ENCODE results near the gene SFMBT2. TPM values are rescaled to one million over a fixed set of nuclear protein-coding genes. Genes with fewer than 3 reads are reported as not detected.

SFMBT2 gene
- total and polyA plus RNA-seq, 10 of the 15 experiments (the other 5 are each of a cell fraction or from before 2014, with no cell fraction given), result 2.8 to 29.6 (median 15.1) TPM

DNA sequence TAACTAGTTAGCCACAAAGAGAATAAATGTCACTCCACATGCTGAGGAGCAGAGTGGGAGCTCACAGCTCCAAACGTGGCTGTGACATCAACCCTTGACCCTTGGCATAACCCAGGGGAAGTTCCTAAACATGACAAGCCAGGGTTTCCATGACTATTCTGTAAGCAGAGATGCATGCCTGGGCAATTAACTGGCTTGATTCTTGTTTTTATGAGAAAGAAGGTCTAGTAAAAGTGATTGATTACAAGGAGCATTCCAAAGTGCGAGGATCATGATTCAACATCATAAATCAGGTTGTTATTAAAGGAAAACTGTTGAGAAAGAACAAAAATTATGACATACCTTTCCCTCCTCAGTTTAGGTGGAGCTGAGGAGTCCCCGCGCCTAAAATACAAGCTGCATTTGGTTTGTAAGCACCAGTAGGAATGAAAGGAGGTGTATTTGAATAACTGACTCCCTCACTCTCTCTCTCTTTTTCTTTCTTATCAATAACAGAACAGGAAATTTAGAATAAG is 108.4 kb downstream of the SFMBT2 start:
- RAD21 ChIA-PET (ENCODE audit: unreplicated experiment), result no interaction called here
- no peak for DNase-seq (ENCODE audit: low read depth, low spot score)
- Histone ChIP-seq H3K4me2 (ENCODE audit: control insufficient read depth, insufficient read depth) (no peak overlapping the region), H3K9ac (ENCODE audit: control insufficient read depth, insufficient read depth, low read length) (no peak overlapping the region), H3K27ac (ENCODE audit: control insufficient read depth, insufficient read depth) (no peak overlapping the region), H3K27me3 (replicated peaks in 1 of 2; ENCODE audit: control insufficient read depth in 2 of 2, insufficient read depth in 2 of 2, low read length in 1 of 2) (no peaks in the 10 kb centered on the region), H4K20me1 (ENCODE audit: control insufficient read depth, insufficient read depth) (no peaks in the 10 kb centered on the region; the same call in 1 of the 2 replicates), H3K4me3 (no peak overlapping the region), H2AFZ (ENCODE audit: control insufficient read depth, low read depth, low read length) (no peak overlapping the region), H3K9me3 (replicated peaks; ENCODE audit: control insufficient read depth, insufficient read depth, low read length) (peaks cover 9% of the 10 kb centered on the region), H3K4me1 (ENCODE audit: control insufficient read depth, insufficient read depth, low read length) (peaks cover 5% of the 10 kb centered on the region; the same call in 1 of the 2 replicates), H3K79me2 (ENCODE audit: control insufficient read depth, insufficient read depth, low read length) (peaks cover 55% of the 10 kb centered on the region), H3K36me3 (ENCODE audit: control insufficient read depth in 2 of 2, insufficient read depth in 2 of 2, low read length in 1 of 2) (peaks cover 11 to 20% of the 10 kb centered on the region in 2 experiments)
- CTCF ChIA-PET, result interaction anchor here (0.5 to 1.7 kb wide), 2 partner anchors 17 to 331 kb away, joined by 3 to 4 read pairs; no protein-coding TSS in a partner anchor
- 71% methylated on average over 4 of the region's 4 CpGs for WGBS (ENCODE audit: insufficient coverage, insufficient replicate concordance, low lambda C conversion rate, missing lambda C conversion rate)
- in situ Hi-C loops (cut with MboI), result no loop called here
- SMC1A ChIA-PET (ENCODE audit: uncharacterized antibody, unreplicated experiment), result no interaction called here
- 0 out of 2 replicates have a peak, but pooled peaks have one; percentile 9 for TF ChIP-seq NR2C1 (IDR thresholded peaks at IDR 0.05)
- no peak for TF ChIP-seq ZSCAN29 (IDR thresholded peaks at IDR 0.05)
- peak; percentile 51 for ATAC-seq
- FAIRE-seq, result no peak
- no TSS peak for BruUV-seq (replicated peaks)
- intact Hi-C loops (cut with micrococcal nuclease; ENCODE audit: unreplicated experiment), result no loop called here
- POLR2A ChIA-PET, result interaction anchor here (0.6 kb wide), 1 partner anchor 147 kb away, joined by 6 read pairs; no protein-coding TSS in a partner anchor

DNA sequence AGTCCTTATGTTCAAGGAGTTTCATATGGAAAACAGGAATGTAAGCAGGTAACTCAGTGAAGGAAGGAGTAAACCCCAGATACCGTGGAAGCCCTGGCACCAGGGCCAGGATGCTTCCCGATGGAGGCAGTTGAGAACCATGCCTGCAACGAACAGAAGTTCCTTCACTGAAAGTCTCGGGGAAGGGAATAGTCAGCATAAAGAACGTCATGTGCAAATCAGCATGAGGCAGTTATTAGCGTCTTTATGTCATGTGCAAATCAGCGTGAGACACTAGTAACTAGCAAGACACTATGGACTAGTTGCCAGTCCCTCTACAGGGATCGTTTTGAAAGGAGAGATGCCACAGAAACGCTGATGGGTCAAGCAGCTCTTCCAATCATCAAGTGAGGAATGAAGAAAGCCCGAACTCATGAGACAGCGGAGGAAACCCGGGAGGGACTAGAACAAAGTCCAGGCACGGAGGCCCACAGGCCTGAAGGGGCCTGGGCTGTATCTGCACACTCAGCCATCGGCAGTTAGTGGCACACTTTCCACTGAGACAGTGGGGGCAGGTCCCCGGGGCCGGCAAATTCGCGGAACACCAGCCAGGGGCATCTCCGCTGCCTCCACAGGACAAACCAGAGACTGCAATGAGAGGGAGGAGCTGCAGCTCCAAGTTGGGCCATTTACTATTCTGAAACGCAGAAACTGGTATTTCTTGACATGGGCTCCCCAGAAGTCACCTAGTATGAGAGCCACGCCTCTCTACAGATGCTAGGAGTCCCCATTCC is 109.6 kb downstream of the SFMBT2 start:
- Histone ChIP-seq H3K9me3 (replicated peaks; ENCODE audit: control insufficient read depth, insufficient read depth, low read length) (peaks cover 8% of the 10 kb centered on the region), H2AFZ (ENCODE audit: control insufficient read depth, low read depth, low read length) (no peak overlapping the region), H3K4me3 (no peak overlapping the region), H3K9ac (ENCODE audit: control insufficient read depth, insufficient read depth, low read length) (no peak overlapping the region), H3K27me3 (replicated peaks in 1 of 2; ENCODE audit: control insufficient read depth in 2 of 2, insufficient read depth in 2 of 2, low read length in 1 of 2) (no peaks in the 10 kb centered on the region), H3K36me3 (ENCODE audit: control insufficient read depth in 2 of 2, insufficient read depth in 2 of 2, low read length in 1 of 2) (peaks cover 16 to 22% of the 10 kb centered on the region in 2 experiments), H3K4me1 (ENCODE audit: control insufficient read depth, insufficient read depth, low read length) (peaks cover 5% of the 10 kb centered on the region; the same call in 1 of the 2 replicates), H3K4me2 (ENCODE audit: control insufficient read depth, insufficient read depth) (no peak overlapping the region), H3K27ac (ENCODE audit: control insufficient read depth, insufficient read depth) (no peak overlapping the region), H3K79me2 (ENCODE audit: control insufficient read depth, insufficient read depth, low read length) (peaks cover 60% of the 10 kb centered on the region), H4K20me1 (ENCODE audit: control insufficient read depth, insufficient read depth) (peaks cover 2% of the 10 kb centered on the region; the same call in 1 of the 2 replicates)
- no peak for TF ChIP-seq NR2F1 (conservative IDR thresholded peaks at IDR 0.05)
- TF ChIP-seq LARP7 (IDR thresholded peaks at IDR 0.05), result no peak
- TF ChIP-seq, protein P1, sequence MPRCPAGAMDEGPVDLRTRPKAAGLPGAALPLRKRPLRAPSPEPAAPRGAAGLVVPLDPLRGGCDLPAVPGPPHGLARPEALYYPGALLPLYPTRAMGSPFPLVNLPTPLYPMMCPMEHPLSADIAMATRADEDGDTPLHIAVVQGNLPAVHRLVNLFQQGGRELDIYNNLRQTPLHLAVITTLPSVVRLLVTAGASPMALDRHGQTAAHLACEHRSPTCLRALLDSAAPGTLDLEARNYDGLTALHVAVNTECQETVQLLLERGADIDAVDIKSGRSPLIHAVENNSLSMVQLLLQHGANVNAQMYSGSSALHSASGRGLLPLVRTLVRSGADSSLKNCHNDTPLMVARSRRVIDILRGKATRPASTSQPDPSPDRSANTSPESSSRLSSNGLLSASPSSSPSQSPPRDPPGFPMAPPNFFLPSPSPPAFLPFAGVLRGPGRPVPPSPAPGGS (IDR thresholded peaks at IDR 0.05; ENCODE audit: borderline replicate concordance, insufficient read depth, low read depth, low read length, poor library complexity, severe bottlenecking), result peak; percentile 81
- TF ChIP-seq, protein P2, sequence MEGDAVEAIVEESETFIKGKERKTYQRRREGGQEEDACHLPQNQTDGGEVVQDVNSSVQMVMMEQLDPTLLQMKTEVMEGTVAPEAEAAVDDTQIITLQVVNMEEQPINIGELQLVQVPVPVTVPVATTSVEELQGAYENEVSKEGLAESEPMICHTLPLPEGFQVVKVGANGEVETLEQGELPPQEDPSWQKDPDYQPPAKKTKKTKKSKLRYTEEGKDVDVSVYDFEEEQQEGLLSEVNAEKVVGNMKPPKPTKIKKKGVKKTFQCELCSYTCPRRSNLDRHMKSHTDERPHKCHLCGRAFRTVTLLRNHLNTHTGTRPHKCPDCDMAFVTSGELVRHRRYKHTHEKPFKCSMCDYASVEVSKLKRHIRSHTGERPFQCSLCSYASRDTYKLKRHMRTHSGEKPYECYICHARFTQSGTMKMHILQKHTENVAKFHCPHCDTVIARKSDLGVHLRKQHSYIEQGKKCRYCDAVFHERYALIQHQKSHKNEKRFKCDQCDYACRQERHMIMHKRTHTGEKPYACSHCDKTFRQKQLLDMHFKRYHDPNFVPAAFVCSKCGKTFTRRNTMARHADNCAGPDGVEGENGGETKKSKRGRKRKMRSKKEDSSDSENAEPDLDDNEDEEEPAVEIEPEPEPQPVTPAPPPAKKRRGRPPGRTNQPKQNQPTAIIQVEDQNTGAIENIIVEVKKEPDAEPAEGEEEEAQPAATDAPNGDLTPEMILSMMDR (IDR thresholded peaks at IDR 0.05 in 2 of 3, conservative IDR thresholded peaks at IDR 0.05 in 1 of 3; ENCODE audit: control insufficient read depth in 2 of 3, extremely low read depth in 1 of 3, insufficient read depth in 1 of 3, low read depth in 3 of 3, low read length in 3 of 3), result peak in 2 of 3 experiments; percentile 17 to 20; a peak in 2 of 6 replicates
- TF ChIP-seq, protein P3, sequence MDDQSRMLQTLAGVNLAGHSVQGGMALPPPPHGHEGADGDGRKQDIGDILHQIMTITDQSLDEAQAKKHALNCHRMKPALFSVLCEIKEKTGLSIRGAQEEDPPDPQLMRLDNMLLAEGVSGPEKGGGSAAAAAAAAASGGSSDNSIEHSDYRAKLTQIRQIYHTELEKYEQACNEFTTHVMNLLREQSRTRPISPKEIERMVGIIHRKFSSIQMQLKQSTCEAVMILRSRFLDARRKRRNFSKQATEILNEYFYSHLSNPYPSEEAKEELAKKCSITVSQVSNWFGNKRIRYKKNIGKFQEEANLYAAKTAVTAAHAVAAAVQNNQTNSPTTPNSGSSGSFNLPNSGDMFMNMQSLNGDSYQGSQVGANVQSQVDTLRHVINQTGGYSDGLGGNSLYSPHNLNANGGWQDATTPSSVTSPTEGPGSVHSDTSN (IDR thresholded peaks at IDR 0.05; ENCODE audit: insufficient replicate concordance, low read depth, low read length), result peak; percentile 26
- ATAC-seq (no peak), FAIRE-seq (no peak), DNase-seq (ENCODE audit: low read depth, low spot score) (no peak)
- SMC1A ChIA-PET (ENCODE audit: uncharacterized antibody, unreplicated experiment), result no interaction called here
- in situ Hi-C loops (cut with MboI) (no loop called here), intact Hi-C loops (cut with micrococcal nuclease; ENCODE audit: unreplicated experiment) (no loop called here)
- CTCF ChIA-PET, result no interaction called here
- 92% methylated on average over 21 of the region's 21 CpGs for WGBS (ENCODE audit: insufficient coverage, insufficient replicate concordance, low lambda C conversion rate, missing lambda C conversion rate)
- POLR2A ChIA-PET, result interaction anchor here (0.7 kb wide), 1 partner anchor 18 kb away, joined by 3 read pairs; no protein-coding TSS in a partner anchor
- RAD21 ChIA-PET (ENCODE audit: unreplicated experiment), result no interaction called here
- BruUV-seq (replicated peaks), result no TSS peak
